Upper lobe of left lung (tissue), 4 donors: ENCODE results near the gene EIF5A.
A peak's percentile ranks its signal among the peaks of the same experiment; 100 is the strongest.

ENCODE experiments used
- POLR2A ChIP-seq, 4 donors: fragments of 450-650 bp; IDR thresholded peaks; one replicate each; pipeline ENCODE4 v1.5.1; 2016 to 2017; ENCODE audit warnings: antibody characterized with exemption in 4 of 4, mild to moderate bottlenecking in 2 of 4
- POLR2AphosphoS5 ChIP-seq, 2 donors: sonication (generic); formaldehyde crosslinking; IDR thresholded peaks; one replicate each; pipeline ENCODE4 v1.5.1; 2017; ENCODE audit warnings: antibody characterized with exemption in 2 of 2
- TF ChIP-seq, protein P1 (sequence below), 6 experiments: fragments of 450-650 bp in 4 of 6; fragments of 200-600 bp in 2 of 6; sonication (generic) in 2 of 6; IDR thresholded peaks; one replicate each; pipeline ENCODE4 v1.5.1; 2016 to 2019; ENCODE audit warnings: antibody characterized with exemption in 6 of 6

DNA sequence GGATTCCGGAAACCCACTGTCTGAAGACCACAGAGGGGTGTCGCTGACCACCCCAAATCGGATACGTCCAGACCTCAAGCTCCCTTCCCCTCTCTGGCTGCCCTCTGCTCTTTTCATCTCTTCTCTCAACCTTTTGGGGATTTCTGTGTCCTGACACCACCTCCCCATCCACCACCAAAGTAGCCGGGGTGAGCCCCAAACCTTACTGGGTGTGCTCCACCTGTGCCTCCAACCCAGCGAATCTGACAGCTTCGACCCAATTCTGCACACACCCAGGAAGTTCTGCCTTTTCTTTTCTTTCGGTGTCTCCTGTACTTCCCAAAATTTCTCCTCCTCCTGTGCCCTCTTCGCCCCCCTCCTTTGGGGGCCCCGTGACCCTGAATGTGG lies 45.1 kb downstream of the EIF5A start:
- TF ChIP-seq, protein P1, sequence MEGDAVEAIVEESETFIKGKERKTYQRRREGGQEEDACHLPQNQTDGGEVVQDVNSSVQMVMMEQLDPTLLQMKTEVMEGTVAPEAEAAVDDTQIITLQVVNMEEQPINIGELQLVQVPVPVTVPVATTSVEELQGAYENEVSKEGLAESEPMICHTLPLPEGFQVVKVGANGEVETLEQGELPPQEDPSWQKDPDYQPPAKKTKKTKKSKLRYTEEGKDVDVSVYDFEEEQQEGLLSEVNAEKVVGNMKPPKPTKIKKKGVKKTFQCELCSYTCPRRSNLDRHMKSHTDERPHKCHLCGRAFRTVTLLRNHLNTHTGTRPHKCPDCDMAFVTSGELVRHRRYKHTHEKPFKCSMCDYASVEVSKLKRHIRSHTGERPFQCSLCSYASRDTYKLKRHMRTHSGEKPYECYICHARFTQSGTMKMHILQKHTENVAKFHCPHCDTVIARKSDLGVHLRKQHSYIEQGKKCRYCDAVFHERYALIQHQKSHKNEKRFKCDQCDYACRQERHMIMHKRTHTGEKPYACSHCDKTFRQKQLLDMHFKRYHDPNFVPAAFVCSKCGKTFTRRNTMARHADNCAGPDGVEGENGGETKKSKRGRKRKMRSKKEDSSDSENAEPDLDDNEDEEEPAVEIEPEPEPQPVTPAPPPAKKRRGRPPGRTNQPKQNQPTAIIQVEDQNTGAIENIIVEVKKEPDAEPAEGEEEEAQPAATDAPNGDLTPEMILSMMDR (IDR thresholded peaks at IDR 0.05) = peak in 3 of 6 experiments; percentile 32 to 49 (median 32)
- TF ChIP-seq POLR2A (IDR thresholded peaks at IDR 0.05) (no peak), POLR2AphosphoS5 (IDR thresholded peaks at IDR 0.05) (no peak)
